Activated CD4-positive, alpha-beta memory T cell treated with anti-CD3 and anti-CD28 coated beads for 36 hours (primary cell): ENCODE data around the gene ECT2L. TPM values are rescaled to one million over a fixed set of nuclear protein-coding genes. Genes with fewer than 3 reads are reported as not detected.

Experiments used
- CTCF ChIA-PET: fragments of 350-600 bp; sonication (Branson Sonifier 250); formaldehyde crosslinking; loops from one replicate; lab custom pipeline; 2021; ENCODE audit warnings: antibody characterized with exemption, inconsistent platforms; lab: Charles Lee
- POLR2A ChIA-PET: fragments of 350-600 bp; sonication (Branson Sonifier 250); formaldehyde crosslinking; loops from one replicate; lab custom pipeline; 2021; ENCODE audit warnings: antibody characterized with exemption; lab: Charles Lee
- DNase-seq: peaks from one replicate; pipeline ENCODE4 v3.0.0-alpha.2; 2020
- H3K27ac Mint-ChIP-seq: one replicate; pipeline ENCODE4 v1.8.0; 2021; ENCODE audit warnings: mixed read lengths
- H3K27me3 Mint-ChIP-seq: one replicate; pipeline ENCODE4 v1.8.0; 2021; ENCODE audit warnings: mixed read lengths
- H3K36me3 Mint-ChIP-seq: one replicate; pipeline ENCODE4 v1.8.0; 2021; ENCODE audit warnings: mixed read lengths
- H3K4me1 Mint-ChIP-seq: one replicate; pipeline ENCODE4 v1.8.0; 2021; ENCODE audit warnings: low read depth, mixed read lengths
- H3K4me3 Mint-ChIP-seq: one replicate; pipeline ENCODE4 v1.8.0; 2021; ENCODE audit warnings: mild to moderate bottlenecking, mixed read lengths
- H3K9me3 Mint-ChIP-seq: one replicate; pipeline ENCODE4 v1.8.0; 2021; ENCODE audit warnings: mixed read lengths
- intact Hi-C: fragments of 100-400 bp; cut with micrococcal nuclease; formaldehyde crosslinking; loops from one replicate; pipeline ENCODE4 v1.15.1; 2023
- total RNA-seq, 2 experiments: library from RNA; stranded (reverse); gene quantifications; one replicate each; pipeline ENCODE4 v1.2.3, GENCODE V29; 2021

Gene ECT2L, protein sequence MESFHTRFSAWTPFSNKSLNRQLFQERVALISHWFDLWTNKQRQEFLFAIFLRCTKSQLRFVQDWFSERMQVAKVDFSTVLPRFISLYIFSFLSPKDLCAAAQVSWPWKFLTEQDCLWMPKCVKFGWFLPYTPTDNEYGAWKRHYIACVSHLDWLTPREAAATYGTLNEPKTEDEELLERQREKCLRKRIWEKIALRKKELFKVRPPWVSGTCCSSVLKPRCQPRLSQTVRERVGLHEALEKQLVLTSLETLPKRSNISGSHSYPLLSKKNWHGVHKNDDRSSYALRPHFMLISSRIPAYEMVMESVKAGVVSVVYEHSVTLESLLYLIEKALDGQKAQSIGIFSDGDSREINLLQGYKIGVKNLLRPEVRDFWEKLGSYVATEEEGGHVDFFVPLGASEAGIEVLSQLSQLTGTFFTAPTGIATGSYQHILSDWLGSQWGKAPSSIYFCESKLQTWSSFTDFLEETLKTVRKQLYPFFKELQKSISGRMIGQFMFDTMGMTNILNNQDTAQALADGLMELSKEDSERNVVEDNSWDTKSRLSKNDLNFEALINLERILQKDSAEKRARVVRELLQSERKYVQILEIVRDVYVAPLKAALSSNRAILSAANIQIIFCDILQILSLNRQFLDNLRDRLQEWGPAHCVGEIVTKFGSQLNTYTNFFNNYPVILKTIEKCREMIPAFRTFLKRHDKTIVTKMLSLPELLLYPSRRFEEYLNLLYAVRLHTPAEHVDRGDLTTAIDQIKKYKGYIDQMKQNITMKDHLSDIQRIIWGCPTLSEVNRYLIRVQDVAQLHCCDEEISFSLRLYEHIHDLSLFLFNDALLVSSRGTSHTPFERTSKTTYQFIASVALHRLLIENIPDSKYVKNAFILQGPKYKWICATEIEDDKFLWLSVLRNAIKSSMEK
- total RNA-seq = not detected

DNA sequence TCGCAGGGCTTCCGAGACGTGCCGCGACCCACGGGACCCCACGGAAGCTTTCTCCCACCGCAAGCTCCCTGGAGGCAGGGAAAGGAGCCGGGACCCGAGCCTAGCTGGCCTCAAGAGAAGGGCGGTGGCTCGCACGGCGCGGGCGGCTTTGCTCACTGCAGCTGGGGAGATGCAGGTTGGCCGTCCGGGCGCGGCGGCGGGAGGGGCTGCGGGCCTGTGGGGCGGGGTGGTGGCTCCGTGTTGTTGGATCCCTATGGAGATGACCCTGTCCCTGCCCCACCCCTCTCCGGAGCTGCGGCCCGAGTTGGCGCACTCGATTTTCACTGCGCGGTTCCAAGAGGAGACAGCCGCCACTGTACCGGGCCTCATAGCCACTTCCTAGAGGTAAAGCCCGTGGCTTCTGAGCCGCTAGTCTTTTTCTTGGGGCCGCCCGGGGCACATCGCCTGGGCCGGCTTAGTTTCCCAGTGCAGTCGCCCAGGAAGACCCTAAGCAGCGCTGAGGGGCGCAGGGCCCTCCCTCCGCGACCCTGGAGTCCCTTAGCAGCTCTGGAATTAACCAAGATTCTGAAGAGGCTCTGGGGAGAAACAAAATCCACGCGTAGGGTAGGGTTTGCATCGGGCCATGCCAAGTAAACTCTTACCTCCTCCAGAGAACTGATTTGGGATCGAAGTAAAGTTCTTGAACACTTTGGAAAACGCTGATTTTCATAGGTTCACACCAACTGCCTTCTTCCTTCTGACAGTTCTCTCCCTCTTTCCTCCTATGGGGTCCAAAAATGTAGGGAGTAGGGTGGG is at the start of gene ECT2L:
ECT2L (plus strand) TSS at position 279 of the 795 bp plus-strand sequence. CDS start 17,188 bp downstream, outside the sequence.
- CTCF ChIA-PET = no interaction called here
- POLR2A ChIA-PET = interaction anchor here (0.6 kb wide), 1 partner anchor 210 kb away, joined by 3 read pairs; no protein-coding TSS in a partner anchor
- Mint-ChIP-seq H3K4me3 (no peak within 1 kb of the TSS), H3K27ac (no peak within 1 kb of the TSS), H3K9me3 (no peaks in the 10 kb centered on the region), H3K36me3 (peaks cover 9% of the 10 kb centered on the region), H3K27me3 (peaks cover 8% of the 10 kb centered on the region), H3K4me1 (no peaks in the 10 kb centered on the region)
- intact Hi-C loops = no loop called here
- DNase-seq = no peak

DNA sequence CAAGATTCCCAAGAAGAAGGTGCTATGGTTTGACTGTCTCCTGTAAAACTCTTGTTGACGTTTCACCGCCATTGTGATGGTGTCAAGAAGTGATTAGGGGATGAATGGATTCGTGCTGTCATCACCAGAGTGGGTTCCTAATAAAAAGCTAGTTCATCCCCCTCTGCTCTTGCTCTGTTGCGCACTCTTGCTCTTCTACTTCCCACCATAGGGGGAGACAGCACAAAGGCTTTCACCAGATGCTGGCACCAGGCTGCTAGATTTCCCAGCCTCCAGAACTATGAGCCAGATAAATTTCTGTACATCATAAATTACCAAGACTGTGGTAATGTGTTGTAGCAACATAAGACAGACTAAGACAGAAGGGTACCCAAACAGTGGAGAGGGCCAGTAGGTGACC is 43.9 kb upstream of the ECT2L start:
- Mint-ChIP-seq H3K27ac (no peak overlapping the region), H3K9me3 (no peaks in the 10 kb centered on the region), H3K4me3 (no peak overlapping the region), H3K36me3 (no peaks in the 10 kb centered on the region), H3K27me3 (no peaks in the 10 kb centered on the region), H3K4me1 (no peaks in the 10 kb centered on the region)
- no peak for DNase-seq
- POLR2A ChIA-PET = no interaction called here
- intact Hi-C loops = no loop called here
- CTCF ChIA-PET = interaction anchor here (1.9 kb wide), 1 partner anchor 161 kb away, joined by 5 read pairs; no protein-coding TSS in a partner anchor

DNA sequence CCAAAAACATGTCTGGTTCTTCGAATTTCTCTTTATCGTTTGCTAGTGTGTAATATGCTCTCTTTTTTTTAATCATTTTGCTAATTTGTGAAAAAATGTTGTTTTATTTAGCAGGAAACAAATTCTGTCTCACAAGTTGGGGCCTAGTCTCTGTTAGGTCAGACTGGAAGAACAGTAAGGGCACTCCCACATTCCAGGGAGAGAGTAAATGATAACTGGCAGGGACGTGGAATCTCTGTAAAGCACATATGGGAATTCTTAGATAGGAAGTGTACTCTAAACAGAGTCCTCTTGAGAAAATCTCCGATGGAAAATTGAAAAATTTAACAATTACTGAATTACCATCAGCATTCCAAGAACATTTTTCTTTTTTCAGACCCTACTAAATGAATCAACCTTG is 38.8 kb upstream of the ECT2L start:
- intact Hi-C loops = no loop called here
- H3K4me3 Mint-ChIP-seq = no peak overlapping the region

DNA sequence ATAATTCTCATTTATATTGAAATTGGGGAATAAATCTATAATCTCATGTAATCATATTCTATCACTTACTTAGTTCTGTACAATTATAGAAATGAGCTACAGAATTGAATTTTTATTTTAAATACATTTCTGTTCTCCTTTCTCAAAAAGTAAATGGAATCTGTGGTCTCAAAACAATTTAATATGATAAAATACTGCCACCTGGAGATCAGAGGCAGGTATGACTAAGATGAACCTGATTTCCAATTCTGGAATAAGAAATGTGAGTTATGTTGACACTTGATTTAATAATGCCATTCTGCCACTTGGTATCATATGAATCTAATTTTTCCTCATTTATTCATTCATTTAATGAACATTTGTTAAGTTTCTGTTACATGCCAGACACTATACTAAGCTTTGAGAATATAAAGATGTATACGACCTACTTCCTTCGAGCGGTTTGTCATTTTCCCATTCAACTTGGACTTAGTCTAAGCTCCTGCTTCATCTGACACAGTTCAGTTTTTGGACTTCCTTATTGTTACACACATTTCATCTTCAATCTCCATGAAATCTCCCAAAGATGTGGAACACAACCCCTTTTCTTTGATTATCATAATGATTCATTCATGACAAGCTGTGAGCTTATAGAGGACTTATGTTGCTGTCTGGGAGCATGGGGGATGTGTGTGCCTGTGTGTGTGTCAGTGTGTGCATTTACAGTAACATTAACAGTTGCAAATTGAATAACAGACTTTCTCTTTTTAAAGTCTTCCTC is 29.8 kb upstream of the ECT2L start:
- Mint-ChIP-seq H3K4me3 (no peak overlapping the region), H3K27me3 (no peaks in the 10 kb centered on the region), H3K27ac (no peak overlapping the region), H3K36me3 (no peaks in the 10 kb centered on the region), H3K4me1 (peaks cover 9% of the 10 kb centered on the region), H3K9me3 (no peaks in the 10 kb centered on the region)
- intact Hi-C loops = loop anchor here (1.0 to 2.0 kb wide), 4 partner anchors 74 to 649 kb away; no protein-coding TSS in a partner anchor
- CTCF ChIA-PET = interaction anchor here (0.5 to 11.0 kb wide), 20 partner anchors 16 to 757 kb away, joined by 3 to 227 read pairs (median 4); no protein-coding TSS in a partner anchor
- POLR2A ChIA-PET = no interaction called here
- no peak for DNase-seq

More for the DNA sequence above, 38.8 kb upstream of the ECT2L start:
- ChIA-PET CTCF (no interaction called here), POLR2A (no interaction called here)
- H3K4me1 Mint-ChIP-seq = no peaks in the 10 kb centered on the region
- DNase-seq = no peak
- no peaks in the 10 kb centered on the region for H3K36me3 Mint-ChIP-seq
- H3K9me3 Mint-ChIP-seq = no peaks in the 10 kb centered on the region
- no peak overlapping the region for H3K27ac Mint-ChIP-seq
- no peaks in the 10 kb centered on the region for H3K27me3 Mint-ChIP-seq

DNA sequence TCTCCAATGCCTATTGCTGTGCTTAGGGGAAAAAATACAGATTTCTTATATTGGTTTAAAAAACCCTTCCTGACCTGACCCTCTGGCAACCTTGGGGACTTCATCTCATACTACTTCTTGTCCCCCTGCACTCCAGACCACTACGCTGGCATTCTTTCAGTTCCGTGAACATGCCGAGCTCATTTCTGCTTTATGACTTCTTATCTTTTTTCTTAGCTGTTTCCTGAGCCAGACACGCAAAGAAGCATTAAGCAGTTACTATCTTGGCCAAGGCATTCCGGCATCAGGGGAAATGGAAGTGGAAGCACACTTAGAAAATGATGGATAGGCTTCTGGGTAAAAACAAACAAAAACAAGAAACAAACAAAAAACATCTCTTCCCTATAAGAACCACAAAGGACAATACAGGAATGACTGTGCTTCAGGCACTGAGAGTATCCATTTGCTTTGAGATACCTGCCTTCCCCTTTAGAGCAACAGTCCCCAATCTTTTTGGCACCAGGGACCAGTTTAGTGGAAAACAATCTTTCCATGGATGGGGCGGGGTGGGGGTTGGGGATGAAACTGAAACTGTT is 26.7 kb upstream of the ECT2L start:
- H3K4me3 Mint-ChIP-seq = no peak overlapping the region
- no peaks in the 10 kb centered on the region for H3K9me3 Mint-ChIP-seq
- H3K27ac Mint-ChIP-seq = no peak overlapping the region
- H3K36me3 Mint-ChIP-seq = no peaks in the 10 kb centered on the region
- H3K27me3 Mint-ChIP-seq = no peaks in the 10 kb centered on the region
- ChIA-PET CTCF (interaction anchor here (1.1 to 11.0 kb wide), 4 partner anchors 77 to 221 kb away, joined by 3 to 227 read pairs (median 4); no protein-coding TSS in a partner anchor), POLR2A (no interaction called here)
- peaks cover 21% of the 10 kb centered on the region for H3K4me1 Mint-ChIP-seq
- intact Hi-C loops = no loop called here
- DNase-seq = no peak

DNA sequence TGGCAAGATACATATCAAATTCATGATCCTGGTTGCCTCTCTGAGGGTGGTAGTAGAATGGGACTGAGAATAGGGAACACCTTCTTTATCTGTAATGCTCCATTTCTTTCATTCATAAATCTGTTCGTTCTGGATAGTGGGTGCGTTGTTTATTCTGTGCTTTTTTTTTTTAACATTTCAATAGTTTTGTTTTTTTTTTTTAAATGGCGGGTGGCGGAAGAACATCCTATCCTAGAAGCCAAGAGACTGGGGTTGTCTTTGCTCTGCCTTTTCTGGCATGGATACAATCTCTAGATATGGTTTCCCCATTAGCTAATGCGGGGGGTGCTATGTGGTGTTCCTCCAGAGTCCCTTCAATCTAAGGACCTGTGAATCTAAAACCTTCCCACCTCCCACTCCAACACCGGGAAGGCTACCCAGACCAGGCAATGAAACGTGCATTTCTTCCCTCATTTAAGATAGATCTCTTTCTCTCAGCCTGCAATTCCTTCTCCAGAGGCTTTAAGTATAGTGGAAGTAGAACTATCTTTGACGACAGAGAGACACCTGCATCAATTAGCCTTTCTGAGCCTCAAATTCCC is 23.2 kb upstream of the ECT2L start:
- no peaks in the 10 kb centered on the region for H3K36me3 Mint-ChIP-seq
- CTCF ChIA-PET = interaction anchor here (0.6 to 11.0 kb wide), 6 partner anchors 185 to 621 kb away, joined by 3 to 227 read pairs (median 4); no protein-coding TSS in a partner anchor
- H3K4me1 Mint-ChIP-seq = peaks cover 24% of the 10 kb centered on the region
- no peaks in the 10 kb centered on the region for H3K9me3 Mint-ChIP-seq
- H3K27ac Mint-ChIP-seq = peak overlapping the region; percentile 99
- H3K4me3 Mint-ChIP-seq = peak overlapping the region; percentile 97
- no peaks in the 10 kb centered on the region for H3K27me3 Mint-ChIP-seq
- DNase-seq = no peak
- POLR2A ChIA-PET = interaction anchor here (0.8 kb wide), 1 partner anchor 602 kb away, joined by 3 read pairs; the partner anchor contains the start of gene CITED2
- intact Hi-C loops = loop anchor here (1.0 to 2.0 kb wide), 7 partner anchors 14 to 388 kb away; partner anchors contain the start of genes ABRACL and HEBP2

DNA sequence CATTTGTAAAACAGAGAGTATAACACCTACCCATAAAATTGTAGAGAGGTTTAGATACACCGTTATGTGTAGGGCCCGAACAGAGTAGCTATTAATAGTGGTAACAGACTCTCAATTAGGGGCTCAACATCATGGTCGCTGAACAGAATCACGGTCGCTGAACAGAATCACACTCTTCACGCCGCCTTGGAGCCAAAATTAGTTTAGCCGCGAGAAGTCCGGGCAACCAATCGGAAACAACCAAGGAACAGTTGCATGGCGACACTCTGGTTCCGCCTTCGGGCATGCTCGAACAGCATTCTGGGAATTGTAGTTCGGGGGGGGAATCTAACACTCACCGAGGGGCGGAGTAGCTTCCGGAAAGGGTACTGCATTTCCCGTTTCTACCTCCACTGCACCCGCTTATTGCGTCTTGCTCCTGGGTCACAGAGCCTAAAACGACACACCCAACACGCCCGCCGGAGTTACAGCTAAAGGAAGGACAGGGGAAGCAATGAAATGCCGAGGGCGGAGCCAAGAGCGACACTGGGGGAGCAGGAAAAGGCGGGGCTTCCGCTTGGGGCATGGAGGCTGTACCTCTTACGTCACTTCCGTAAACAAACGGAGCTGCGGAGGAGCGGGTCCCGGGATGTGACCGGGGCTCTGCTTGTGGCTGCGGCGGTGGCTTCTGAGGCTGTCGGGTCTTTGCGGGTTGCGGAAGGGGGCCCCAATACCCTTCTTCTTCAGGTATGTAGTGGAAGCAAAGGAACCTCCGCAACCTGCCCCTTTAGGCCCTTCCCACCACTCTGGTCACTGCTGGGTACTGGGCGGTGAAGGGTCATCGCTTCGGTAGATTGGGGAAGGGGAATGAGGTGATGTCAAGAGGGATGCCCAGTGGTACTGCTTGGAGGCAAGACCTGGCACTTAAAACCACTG is 22.5 kb upstream of the ECT2L start, which contains the start of gene CCDC28A:
CCDC28A (plus strand) TSS at position 593 of the 915 bp plus-strand sequence. CDS start 2,352 bp downstream, outside the sequence.
- POLR2A ChIA-PET = interaction anchor here (0.8 kb wide), 1 partner anchor 601 kb away, joined by 3 read pairs; the partner anchor contains the start of gene CITED2
- intact Hi-C loops = loop anchor here (1.0 to 2.0 kb wide), 7 partner anchors 13 to 387 kb away; partner anchors contain the start of genes ABRACL and HEBP2
- Mint-ChIP-seq H3K9me3 (no peaks in the 10 kb centered on the region), H3K4me3 (peak within 1 kb of the TSS; percentile 97), H3K27me3 (no peaks in the 10 kb centered on the region), H3K36me3 (peaks cover 3% of the 10 kb centered on the region), H3K27ac (peak within 1 kb of the TSS; percentile 99), H3K4me1 (peaks cover 22% of the 10 kb centered on the region)
- CTCF ChIA-PET = interaction anchor here (1.3 to 11.0 kb wide), 3 partner anchors 185 to 591 kb away, joined by 4 to 227 read pairs (median 4); no protein-coding TSS in a partner anchor
- DNase-seq = peak; percentile 94

DNA sequence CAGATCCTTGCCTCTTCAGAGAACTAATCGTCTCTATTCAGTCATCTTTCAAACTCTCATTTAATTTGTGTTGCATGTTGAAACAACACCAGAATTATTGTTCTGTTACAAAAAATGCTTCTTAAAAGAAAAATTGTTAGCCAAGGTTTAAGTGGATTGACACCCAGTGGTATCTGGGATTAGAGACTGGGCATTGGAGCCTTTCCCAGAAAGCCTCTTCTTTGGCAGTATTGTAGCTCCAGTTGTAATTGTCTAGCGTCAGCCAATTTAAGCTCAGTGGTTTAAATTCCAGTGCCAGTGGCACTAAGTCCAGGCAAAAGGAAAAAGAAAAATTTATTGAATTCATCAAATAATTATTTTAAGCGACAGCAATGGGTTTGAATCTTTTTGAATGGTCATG is 21.5 kb upstream of the ECT2L start:
- intact Hi-C loops = no loop called here
- Mint-ChIP-seq H3K27me3 (no peaks in the 10 kb centered on the region), H3K9me3 (no peaks in the 10 kb centered on the region), H3K27ac (peak overlapping the region; percentile 99), H3K36me3 (peaks cover 4% of the 10 kb centered on the region), H3K4me1 (peaks cover 17% of the 10 kb centered on the region), H3K4me3 (peak overlapping the region; percentile 97)
- POLR2A ChIA-PET = no interaction called here
- no peak for DNase-seq
- CTCF ChIA-PET = no interaction called here

DNA sequence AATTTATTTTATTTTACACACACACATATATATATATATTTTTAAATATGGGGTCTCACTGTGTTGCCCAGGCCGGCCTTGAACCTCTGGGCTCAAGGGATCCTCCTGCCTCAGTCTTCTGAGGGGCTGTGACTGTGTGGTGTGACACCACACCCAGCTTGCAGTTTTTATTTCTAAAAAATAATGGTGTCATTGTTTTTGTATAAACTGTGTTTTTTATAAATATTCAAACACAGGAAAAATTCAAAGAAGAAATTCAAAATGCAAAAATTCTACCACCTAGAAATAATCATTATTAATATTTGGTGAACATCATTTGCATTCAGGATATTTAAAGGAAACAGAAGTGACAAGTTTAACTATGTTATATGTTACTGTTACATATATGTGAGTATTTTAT is 19.2 kb upstream of the ECT2L start:
- no peak overlapping the region for H3K27ac Mint-ChIP-seq
- ChIA-PET POLR2A (no interaction called here), CTCF (interaction anchor here (1.1 kb wide), 1 partner anchor 188 kb away, joined by 3 read pairs; no protein-coding TSS in a partner anchor)
- H3K4me1 Mint-ChIP-seq = peaks cover 16% of the 10 kb centered on the region
- H3K4me3 Mint-ChIP-seq = no peak overlapping the region
- H3K27me3 Mint-ChIP-seq = no peaks in the 10 kb centered on the region
- H3K36me3 Mint-ChIP-seq = peaks cover 9% of the 10 kb centered on the region
- intact Hi-C loops = no loop called here
- H3K9me3 Mint-ChIP-seq = no peaks in the 10 kb centered on the region
- no peak for DNase-seq
